Femur (tissue), 1 donor: ENCODE results near the gene C1orf53.
A peak's percentile ranks its signal among the peaks of the same experiment; 100 is the strongest.
"Not testable (repeated sequence)": the region's sequence is repeated elsewhere in the genome, so short reads cannot be mapped to it uniquely, and the experiment has no call there.

ENCODE experiments used
- DNase-seq: peaks from one replicate; pipeline ENCODE4 v3.0.0-alpha.2; 2017

C1orf53 gene

GRCh38 chr1:197902454-197903195 is at the start of gene C1orf53:
TSS of gene C1orf53 (plus strand) at chr1:197902630. CDS start at chr1:197902650, 20 bp downstream.
- peak; percentile 92 for DNase-seq

DNA sequence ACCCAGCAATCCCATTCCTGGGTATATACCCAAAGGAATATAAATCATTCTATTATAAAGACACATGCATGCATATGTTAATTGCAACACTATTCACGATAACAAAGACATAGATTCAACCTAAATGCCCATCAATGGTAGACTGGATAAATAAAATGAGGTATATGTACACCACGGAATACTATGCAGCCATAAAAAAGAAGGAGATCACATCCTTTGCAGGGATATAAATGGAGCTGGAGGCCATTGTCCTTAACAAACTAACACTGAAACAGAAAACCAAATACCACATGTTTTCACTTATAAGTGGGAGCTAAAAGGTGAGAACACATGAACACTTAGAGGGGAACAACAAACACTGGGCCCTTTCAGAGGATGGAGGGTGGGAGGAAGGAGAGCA is 46.7 kb upstream of the C1orf53 start:
- not testable (repeated sequence) for DNase-seq

- no peak for DNase-seq
Measured at GRCh38 chr1:197857477-197857876, 45.0 kb upstream of the C1orf53 start.

GRCh38 chr1:197859024-197859423 is 43.4 kb upstream of the C1orf53 start:
- DNase-seq, result no peak

GRCh38 chr1:197862221-197862620 is 40.2 kb upstream of the C1orf53 start:
- no peak for DNase-seq

DNA sequence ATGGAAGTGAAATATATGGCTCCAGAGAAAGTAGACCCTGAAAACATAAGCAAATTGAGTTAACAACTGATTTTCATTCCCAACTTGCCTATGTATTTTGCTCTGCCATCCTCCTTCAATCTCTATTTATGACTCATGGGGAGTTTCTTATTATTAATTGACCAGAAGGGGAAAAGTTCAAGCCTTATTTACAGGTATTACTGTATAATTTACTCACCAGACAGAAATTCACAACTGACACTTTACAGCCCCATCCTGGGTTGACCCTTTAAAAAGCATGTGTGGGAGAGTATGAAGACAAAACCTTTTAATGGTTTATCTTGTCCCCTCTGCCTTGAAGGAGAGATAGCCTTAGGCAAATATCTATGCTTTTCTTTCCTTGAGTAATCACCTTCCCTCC is 39.8 kb upstream of the C1orf53 start:
- DNase-seq, result no peak

DNA sequence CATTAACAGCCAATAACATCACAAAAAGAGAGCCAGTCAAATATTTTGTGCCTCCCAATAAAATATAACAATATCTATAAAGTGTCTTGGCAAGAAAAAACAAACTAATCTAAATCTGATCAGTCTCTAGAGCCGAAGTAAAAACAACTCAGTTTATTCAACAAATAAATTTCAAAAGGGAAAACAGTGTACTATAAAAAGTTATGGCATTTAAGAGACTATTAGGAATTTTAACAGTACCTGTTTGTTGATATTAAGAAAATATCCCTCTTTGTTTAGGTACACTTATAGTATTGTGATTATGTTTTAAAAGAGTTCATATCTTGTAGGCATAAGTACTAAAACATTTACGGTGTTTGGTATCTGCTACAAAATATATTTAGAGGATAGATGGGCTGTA is 36.6 kb upstream of the C1orf53 start:
- DNase-seq, result no peak

- no peak for DNase-seq
Measured at GRCh38 chr1:197868751-197869489, 33.5 kb upstream of the C1orf53 start.

GRCh38 chr1:197869490-197870077 is 32.8 kb upstream of the C1orf53 start:
- no peak for DNase-seq

DNA sequence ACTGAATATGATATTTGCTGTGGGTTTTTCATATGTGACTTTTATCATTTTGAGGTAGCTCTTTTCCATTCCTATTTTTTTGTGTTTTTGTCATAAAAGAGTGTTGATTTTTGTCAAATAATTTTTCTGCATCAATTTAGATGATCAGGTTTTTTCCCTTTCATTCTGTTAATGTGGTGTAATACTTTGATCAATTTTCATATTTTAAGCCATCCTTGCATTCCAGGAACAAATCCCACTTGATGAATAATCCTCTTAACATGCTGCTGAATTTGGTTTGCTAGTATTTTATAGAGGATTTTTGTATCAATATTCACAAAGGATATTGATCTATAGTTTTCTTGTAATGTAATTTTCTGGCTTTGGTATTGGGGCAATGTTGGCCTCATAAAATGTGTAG is 25.5 kb upstream of the C1orf53 start:
- no peak for DNase-seq

DNA sequence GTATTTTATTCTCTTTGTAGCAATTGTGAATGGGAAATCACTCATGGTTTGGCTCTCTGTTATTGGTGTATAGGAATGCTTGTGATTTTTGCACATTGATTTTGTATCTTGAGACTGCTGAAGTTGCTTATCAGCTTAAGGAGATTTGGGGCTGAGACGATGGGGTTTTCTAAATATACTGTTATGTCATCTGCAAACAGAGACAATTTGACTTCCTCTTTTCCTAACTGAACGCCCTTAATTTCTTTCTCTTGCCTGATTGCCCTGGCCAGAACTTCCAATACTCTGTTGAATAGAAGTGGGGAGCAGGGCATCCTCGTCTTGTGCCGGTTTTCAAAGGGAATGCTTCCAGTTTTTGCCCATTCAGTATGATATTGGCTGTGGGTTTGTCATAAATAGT is 22.0 kb upstream of the C1orf53 start:
- DNase-seq, result not testable (repeated sequence)

- DNase-seq, result not testable (repeated sequence)
Measured at GRCh38 chr1:197882241-197882640, 20.2 kb upstream of the C1orf53 start.

DNA sequence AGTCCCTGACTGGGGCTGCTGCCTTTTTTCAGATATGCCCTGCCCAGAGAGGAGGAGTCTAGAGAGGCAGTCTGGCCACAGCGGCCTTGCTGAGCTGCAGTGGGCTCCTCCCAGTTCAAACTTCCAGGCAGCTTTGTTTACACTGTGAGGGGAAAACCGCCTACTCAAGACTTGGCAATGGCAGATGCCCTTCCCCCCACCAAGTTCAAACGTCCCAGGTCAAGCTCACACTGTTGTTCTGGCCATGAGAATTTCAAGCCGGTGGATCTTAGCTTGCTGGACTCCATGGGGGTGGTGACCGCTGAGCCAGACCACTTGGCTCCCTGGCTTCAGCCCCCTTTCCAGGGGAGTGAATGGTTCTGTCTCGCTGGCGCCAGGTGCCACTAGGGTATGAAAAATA is 18.3 kb upstream of the C1orf53 start:
- DNase-seq, result no peak

DNA sequence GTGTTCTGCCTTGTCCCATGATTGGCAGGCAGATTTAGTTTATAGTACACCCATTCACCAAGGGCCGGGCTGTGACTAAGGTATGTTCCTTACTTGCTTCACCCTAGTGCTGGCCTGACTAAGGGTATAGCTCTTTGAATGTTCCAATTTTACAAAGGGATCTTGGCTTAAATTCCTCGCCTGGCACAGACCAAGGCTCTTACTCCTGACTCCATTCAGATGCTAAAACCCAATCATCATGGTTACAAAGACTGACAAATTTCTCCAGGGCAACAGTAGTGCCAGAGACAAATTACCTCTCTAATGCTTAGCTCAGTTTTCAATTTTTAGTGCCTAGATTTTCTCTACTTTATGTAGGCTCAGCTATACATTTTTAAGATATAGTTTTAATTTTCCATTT is 11.5 kb upstream of the C1orf53 start:
- DNase-seq, result no peak

GRCh38 chr1:197892684-197893083 is 9.7 kb upstream of the C1orf53 start:
- no peak for DNase-seq

GRCh38 chr1:197896301-197896700 is 6.1 kb upstream of the C1orf53 start:
- DNase-seq, result no peak

- no peak for DNase-seq
Measured at GRCh38 chr1:197899037-197899436, 3.4 kb upstream of the C1orf53 start.

DNA sequence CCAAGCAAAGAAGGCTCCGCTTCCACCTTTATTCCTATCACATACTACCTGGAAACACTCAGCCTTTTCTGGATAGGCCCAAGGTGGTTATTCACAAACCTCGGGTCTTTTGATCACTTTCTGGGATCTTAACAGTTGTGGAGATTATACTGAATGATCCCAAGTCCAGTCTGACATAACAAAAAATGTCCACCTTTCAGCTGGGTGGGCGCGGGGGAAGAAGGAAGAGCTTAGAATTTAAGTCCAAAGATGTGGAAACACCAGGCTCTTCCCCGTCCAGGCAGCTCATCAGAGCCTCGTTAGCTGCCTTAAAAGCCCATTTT is 338 bp upstream of the C1orf53 start:
- DNase-seq, result no peak

DNA sequence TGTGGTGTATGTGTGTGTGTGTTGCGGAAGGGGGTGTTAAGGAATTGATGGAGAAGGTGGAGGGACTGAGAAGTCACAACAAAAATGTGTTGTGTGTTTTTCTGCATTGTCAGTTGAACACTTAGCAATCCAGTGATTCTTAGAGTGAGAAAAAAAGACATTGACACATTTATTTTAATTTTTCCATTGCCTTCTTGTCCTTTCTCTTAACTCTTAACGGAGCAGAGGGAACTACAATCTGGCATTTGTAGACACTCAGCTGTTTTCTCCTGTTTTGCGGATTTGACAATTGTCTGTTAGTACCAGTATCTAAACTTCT is 725 bp downstream of the C1orf53 start:
- no peak for DNase-seq

- DNase-seq, result no peak
Measured at GRCh38 chr1:197904126-197904787, 1.8 kb downstream of the C1orf53 start.

- no peak for DNase-seq
Measured at GRCh38 chr1:197905699-197906351, 3.4 kb downstream of the C1orf53 start.

GRCh38 chr1:197907846-197908616 is 5.6 kb downstream of the C1orf53 start:
- DNase-seq, result no peak
